Pons (tissue), 1 donor: ENCODE data around the gene DNAJC8.

ENCODE experiments used
- DNase-seq: peaks from one replicate; pipeline ENCODE4 v3.0.0-alpha.2; 2016; ENCODE audit warnings: low spot score

DNAJC8 gene

DNA sequence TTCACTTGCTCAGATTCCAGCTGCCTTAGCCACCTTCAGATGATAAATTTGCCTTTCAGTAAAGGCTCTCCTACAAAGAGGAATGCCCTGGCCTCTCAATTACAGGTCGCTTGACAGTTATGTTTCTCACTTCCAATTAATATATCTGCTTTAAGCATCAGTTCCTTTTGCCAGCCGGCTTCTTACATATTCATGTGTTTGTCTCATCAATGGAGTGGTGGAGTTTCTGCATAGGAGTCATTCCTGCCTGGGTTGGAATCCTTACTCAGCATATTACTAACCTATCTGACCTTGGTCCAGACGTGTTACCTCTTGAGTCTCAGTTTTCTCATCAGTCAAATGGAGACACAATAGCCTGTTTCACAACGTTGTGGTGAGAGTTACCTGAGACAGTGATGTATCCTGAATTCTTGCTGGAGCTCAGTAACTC is 17.1 kb upstream of the DNAJC8 start:
- no peak for DNase-seq

DNA sequence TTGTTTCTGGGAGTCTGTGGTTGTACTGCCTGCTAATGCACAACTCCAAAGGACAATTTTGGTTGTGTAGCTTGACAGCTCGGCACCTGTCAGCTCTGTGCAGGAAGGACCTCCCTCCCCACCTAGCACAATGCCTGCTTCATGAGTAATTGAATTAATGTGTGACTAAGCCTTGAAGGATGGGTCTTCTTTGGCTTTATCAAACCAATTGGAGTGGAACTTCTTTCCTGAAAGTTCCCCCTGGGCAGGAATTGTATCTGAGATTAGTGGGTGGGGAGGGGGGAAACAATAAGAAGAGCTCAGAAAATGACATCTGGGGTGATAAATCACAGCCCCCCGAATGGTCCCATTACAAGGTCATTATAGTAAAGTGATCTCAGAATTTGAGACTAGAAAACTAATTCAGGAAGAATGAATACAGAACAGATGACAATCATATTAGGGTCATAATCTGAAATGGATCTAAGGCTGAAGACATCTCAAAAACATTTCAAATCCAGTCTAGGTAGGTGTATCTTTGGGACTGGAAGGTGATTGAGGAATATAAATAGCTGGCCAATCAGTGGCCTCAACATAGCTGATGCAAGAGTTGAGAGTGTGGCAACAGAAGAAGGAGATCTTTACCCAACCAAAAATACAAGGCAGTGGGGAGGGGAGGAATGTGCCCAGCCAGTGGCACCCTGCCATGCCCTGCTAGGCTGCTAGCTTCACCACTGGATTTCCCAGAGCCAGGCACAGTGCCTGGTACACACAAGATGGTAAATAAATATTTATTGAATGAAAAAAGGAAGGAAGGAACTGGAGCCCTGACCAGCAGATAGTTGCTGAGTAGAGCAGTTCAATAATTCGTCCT is 16.4 kb upstream of the DNAJC8 start:
- no peak for DNase-seq

DNA sequence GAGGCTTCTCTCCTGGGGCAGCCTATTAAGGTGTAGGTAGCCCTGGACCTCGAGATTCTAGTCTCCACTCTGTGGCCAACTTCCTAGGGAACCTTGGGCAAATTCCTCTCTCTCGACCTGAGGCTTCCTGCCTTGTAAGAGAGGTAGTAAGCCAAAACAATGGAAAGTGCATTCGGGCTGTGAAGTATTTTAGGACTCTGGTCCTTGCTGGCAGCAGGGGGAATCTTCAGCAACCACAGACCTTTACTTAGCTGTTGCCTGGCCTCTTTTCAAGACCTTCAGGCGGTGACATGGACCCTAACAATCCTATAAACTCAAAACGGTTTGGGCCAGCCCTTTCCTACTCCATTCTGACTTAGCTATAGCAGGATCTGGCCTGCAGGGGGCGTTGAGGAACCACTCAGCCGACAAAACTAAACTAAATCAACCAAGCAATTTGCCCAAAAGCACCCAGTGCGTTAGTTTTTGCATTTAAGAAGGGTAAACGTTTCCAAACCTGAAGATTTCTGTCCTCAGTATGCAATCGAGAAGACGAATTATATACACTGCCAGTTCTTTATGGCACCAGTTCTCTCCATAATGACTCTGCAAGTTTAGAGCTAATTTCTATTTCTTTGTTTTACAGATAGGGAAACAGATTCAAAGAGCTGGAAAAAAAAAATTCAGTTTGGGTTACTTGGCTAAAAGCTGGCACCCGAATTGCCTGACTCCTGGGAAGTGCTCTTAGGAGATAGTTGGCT is 15.6 kb upstream of the DNAJC8 start:
- peak; percentile 86 for DNase-seq

DNA sequence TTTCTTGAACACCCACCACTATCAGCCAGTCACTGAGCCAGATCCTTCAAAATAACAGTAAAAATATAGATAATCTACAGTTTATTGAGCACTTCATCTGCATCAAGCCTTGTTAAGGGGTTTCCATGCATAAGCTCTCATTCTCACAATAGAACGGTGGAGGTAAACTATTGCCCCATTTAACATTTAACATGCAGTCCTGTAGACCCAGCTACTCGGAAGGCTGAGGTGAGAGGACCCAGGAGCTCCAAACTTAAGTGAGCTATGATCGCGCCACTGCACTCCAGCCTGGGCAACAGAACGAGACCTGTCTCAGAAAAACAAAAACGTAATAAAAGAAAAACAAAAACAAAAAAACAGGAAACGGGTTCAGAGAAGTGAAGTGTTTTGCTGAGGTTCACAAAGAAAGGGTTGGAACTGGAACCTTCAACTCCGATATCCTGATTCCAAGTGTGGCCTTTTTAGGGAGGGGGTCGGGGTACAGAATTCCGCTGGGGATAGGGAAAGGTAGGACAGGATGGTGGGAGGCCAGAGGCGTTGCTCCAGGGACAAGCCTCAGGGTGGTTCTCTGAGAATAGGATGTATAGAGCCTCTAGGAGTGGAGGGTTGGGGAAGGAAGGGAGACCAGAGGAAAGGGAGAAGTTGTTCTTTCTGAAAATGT is 14.9 kb upstream of the DNAJC8 start:
- no peak for DNase-seq

DNA sequence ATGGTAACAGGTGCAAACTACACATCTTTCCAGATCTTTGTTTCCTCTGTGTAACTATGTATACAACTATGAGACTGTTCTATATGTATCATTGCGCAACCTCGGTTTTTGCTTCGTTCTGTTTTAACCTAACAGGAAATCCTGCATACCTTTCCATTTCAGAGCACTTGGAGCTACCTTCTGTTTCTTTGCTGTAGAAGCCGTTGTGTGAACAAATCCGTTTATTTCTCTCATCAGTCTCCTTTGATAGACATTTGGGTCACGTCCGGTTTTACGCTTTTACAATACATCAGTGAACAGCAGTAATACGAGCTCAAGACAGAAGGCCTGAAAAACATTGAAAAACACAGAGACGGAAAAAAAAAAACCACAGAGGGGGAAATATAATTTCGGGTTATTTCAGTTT is 13.6 kb upstream of the DNAJC8 start:
- peak; percentile 49 for DNase-seq

DNA sequence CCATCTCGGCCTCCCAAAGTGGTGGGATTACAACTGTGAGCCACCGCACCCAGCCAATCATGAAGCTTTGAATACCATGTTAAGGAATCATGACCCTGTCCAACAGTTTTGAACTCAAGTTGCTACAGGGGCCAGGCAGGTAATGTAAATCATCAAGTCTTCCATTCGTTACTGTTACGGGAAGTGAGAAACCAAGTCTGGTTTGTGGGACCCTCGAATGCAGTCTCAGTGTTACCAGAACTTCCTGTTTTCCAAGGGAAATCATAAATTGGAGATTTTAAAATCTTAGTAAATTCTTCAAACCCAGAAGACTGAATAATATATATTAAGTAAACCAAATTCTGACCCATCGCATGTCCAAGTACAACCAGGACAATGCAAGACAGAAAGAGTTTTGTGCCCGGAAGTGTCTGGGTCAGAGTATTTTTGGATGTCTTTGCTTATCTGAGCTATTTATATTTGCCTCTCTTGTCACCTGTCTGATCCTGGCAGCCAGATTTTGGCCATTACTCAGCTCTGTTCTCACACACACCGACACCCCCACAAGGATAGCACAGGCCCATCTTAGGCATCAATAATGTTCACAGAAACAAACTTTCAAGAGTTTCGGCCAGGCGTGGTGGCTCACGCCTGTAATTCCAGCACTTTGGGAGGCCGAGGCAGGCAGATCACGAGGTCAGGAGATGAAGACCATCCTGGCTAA is 11.9 kb upstream of the DNAJC8 start:
- no peak for DNase-seq

DNA sequence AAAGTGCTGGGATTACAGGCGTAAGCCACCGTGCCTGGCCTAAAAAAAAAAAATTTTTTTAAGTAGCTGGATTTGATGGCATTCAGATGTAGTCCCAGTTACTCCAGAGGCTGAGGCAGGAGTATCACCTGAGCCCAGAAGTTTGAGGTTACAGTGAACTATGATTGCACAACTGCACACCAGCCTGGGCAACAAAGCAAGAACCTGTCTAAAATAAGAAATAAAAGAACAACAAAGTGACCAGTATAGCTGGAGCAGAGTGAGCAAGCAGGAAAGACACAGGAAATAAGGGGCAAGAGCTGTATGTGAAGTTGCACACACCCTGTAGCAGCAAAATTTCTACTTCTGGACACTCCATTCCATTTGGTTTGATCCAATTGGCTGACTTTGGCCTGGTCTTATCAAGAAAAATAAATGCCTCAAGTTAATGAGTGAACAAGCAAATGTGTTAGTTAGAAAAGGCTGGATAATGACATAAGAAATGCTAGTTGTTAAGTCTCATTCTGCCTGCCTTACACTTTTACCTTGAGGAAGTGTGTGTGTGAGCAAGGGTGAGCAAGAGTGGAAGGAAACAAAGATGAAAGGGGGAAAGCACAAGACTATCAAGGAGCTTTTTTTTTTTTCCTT is 11.0 kb upstream of the DNAJC8 start:
- no peak for DNase-seq

DNA sequence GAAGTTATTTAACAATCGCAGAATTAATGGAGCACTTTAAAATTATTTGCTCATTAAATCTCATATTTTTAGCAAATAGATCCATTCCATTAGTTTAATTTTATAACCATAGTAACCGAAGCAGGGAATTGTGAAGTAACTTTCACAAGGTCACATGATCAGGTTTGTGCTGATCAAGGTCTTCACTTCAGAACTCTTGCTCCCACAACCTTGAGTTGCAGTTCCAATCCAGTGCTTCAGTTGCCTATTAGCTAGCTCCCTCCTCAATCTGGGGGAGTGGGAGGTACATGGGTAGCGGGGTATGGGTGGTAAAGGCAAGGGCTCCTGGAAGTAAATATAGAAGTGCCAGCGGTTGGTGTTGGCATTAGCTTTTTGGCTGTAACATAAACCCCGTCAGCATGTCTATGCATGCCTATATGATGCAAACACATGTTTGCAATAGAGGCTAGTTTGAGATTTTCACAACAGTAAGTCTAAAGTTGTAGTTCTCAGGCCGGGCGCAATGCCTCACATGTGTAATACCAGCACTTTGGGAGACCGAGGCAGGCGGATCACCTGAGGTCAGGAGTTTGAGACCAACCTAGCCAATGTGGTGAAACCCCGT is 8.9 kb upstream of the DNAJC8 start:
- no peak for DNase-seq

DNA sequence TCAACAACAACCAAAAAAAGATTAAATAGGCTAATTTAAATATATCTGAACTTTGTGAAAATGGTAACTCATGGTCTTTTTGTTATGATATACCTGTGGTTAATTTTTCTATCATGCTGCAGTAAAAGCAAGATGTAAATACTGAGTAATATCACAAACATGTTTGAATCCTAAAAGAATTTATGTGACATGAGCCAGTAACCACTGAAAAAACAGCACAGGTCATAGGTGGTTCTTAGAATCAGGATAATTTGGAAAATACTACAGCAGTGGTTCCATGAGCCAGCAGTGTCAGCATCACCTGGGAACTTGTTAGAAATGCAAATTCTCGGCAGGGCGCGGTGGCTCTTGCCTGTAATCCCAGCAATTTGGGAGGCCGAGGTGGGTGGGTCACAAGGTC is 7.2 kb upstream of the DNAJC8 start:
- DNase-seq = no peak

DNA sequence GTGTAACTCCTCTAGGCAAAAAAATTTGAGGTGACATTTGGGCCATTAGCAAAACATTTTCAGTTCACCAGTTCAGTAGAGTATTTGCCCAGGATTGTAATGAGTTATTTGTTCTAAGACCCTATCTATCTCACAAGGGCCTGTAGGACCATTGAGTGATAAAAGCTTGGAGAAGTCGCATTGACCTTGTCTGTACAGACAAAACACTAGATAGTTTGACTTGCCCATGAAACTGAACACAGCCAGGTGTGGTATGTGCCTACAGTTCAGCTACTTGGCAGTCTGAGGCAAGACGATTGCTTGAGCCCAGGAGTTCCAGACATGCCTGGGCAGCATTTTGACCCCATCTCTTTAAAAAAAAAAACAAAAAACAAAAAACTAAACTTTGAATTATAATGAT is 6.2 kb upstream of the DNAJC8 start:
- no peak for DNase-seq

DNA sequence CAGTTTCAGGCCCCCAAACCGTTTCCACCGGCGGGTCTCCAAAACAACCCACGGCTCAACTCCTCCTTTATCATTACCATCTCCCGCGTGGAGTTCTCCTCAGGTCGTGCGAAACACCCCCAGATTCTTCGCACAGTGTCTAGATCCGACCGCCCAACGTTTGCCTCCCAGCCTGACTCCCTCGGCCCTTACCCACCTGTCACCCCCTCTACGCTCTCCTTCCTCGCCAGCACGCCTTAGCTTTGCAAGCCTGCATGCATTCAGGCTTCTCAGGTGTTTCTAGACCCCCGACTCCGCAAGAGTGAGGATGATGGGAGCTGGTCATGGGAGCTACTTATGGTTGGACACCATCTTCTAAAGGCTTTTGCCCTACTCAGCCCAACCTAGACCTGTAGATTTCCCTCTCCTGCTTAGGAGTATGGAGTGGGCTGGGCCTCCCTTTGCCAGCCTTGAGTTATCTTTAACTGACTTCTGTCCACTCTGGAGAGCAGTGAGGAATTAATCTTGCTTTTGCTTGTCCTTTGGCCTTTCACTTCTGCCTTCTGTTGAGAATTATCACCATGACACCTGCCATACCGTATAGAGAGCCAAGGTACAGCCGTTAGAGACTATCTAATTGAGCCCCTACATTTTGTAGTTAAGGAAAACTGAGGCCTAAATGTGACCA is 4.0 kb upstream of the DNAJC8 start:
- no peak for DNase-seq

DNA sequence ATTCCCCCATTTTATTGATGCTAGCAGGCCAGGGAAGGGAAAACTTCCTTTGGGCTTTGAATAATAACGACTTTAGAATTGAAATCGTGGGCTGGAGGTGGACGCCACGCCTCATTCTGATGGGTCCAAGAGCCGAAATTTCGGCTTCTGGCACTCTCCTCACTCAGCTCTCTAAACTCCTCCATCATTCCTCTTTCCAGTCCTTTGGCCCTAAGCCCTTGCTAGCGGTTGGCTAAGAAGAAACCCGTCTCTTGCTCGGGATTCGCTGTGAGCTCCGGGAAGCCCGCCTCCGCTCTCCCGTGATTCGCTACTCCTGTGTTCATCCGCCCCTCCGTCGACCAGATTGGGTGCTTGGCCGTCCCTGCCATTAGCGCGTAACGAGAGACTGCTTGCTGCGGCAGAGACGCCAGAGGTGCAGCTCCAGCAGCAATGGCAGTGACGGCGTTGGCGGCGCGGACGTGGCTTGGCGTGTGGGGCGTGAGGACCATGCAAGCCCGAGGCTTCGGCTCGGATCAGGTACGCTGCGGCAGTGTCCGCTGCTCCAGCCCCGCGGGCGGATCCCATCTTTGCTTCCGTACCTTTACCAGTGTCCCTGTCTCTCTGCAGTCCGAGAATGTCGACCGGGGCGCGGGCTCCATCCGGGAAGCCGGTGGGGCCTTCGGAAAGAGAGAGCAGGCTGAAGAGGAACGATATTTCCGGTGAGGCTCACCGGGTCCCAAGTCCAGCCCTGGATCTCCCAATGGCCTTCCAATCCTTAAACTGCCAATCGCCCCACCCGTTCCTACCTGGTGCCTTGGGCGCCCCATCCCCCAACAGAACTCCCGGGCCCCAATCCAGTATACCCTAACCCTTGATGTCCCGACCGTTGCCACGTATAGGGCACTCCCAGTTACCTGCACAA is 3.2 kb upstream of the DNAJC8 start, which contains the start of gene ATP5IF1:
Gene ATP5IF1 (plus strand): TSS at position 370 of the 901 bp plus-strand sequence. CDS start 60 bp downstream, at position 430.
- peak; percentile 99 for DNase-seq

DNA sequence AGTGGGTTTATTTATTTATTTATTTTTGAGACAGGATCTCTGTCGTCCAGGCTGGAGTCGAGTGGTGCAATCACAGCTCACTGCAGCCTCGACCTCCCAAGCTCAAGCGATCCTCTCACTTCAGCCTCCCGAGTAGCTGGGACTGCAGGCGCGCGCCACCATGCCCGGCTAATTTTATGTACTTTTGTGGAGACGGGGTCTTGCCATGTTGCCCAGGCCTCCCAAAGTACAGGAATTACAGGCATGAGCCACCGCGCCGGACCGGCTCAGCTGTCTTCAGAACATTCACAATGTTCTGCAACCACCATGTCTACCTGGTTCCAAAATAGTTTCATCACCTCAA is 406 bp upstream of the DNAJC8 start:
- DNase-seq = no peak

DNA sequence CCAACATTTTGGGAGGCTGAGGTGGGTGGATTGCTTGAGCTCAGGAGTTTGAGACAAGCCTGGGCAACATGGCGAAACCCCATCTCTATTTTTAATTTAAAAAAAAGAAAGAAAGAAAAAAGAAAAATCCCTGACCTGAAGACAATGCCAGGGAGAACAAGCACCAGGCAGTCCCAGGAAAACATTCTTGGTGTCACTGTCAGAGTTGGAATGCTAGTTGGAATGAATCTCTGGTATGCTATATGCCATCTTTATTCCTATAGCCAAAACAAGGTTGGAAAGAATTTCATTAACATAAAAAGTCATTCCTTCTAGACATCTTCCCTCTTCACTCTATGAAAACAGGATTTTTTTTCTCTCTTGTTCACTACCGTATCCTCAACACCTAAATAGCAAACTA is 2.8 kb downstream of the DNAJC8 start:
- DNase-seq = no peak

DNA sequence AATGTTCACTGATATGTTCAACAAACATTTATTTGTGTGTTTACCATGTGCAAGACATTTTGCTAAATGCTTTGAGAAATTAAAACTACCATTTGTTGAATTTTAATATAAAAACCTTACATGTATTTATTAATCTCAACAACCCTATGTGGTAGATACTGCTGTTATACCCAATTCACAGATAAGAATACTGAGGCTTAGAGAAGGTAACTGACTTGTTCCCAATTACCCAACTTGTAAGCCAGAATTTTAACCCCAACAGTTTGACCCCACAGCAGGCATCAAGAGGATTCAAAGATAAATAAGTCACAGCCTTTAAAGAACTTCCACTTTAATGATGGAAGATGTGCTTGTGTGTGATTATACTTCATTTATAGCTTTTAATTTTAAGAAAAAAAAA is 3.7 kb downstream of the DNAJC8 start:
- no peak for DNase-seq

DNA sequence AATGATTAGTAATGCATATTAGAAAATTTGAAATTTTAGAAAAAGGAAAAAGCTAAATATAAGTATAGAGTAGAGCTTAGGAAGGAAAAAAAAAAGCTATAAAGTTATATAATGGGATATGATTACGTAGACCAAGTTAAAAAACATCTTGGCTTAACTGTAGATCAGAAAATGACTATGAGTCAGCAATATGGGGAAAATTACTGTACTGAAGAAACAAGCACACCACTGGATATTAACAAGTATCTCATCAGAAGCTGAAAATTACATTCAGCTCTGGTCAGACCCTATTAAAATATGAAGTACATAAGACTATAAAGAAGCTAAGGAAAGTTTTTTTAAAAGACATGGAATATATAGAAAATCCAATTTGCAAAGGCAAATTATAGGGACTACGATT is 19.5 kb downstream of the DNAJC8 start:
- DNase-seq = no peak

DNA sequence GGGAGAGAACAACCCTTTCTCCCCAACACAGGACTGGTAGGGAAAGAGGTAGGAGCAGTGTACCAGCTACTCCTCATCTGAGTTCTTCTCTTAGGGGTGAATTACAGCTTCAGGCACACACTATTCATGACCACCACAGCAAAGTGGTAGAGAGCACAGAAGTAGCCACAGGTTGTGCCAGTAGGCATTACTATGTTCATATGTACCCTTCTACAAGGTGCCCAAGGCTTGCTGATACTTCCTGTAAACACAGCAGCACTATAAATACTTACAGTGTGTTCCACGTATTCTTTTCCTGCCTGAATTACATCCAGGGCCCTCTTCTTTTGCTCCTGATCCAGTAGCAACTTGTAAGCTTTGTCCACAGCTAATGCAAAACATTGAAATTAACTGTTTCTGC is 23.1 kb downstream of the DNAJC8 start:
- DNase-seq = no peak

DNA sequence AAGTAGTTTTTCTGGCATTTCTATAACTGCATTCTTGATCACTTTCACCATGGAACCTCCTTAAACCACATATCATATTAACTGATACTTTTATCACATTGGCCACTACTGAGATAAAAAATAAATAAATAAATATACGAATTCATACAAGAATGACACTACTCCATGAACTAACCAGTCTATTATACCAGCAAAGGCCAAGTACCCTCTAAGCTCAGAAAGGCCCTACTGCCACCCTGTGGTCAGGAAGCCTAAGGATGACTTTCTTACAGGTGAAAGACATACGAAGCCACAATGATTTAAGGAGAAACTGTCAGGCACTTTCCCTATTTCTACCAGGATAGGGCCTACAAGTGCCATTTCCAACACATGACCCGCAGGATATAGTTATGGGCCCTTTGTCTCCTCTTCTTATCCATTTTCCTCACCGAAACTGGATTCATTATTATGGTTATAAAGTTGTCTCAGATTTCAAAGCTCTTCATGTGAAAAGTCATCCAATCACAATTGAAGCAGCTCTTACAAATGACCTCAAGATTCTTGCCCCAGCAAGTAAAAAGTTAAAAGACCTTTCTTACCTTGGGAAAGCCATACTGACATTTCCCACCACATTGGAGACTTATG is 23.9 kb downstream of the DNAJC8 start:
- peak; percentile 89 for DNase-seq

DNA sequence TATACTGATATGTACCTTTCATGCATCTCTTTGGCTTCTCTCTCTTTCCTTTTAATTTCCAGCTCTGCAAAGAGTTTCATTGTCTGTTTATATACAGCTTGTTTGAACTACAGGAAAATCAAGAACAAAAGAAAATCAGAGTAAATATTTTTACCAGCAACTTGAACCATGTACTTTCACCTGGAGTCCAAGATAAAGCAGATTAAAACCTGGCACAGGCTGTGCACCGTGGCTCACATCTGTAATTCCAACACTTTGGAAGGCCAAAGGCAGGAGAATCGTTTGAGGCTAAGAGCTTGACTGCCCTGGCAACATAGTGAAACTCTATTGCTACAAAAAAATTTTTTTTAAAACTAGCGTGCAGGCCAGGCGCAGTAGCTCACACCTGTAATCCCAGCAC is 27.6 kb downstream of the DNAJC8 start:
- no peak for DNase-seq
